Measurements from ENCODE around the gene OSBPL7. TPM values are rescaled to one million over a fixed set of nuclear protein-coding genes. Genes with fewer than 3 reads are reported as not detected.

OSBPL7 gene
- total and polyA plus RNA-seq, 2 experiments from 2014 or later, result 12.1 to 20.5 TPM

GRCh38 chr17:47819475-47819874 lies 2.1 kb downstream of the OSBPL7 start:
- DNase-seq (ENCODE audit: low read depth in 1 of 2, low spot score in 1 of 2), result no peak
- Histone ChIP-seq H3K4me1 (ENCODE audit: low read depth) (peaks cover 8% of the 10 kb centered on the region), H3K4me3 (no peak overlapping the region), H3K27me3 (no peaks in the 10 kb centered on the region), H3K9me3 (ENCODE audit: low read depth) (no peaks in the 10 kb centered on the region), H3K36me3 (peaks cover 5% of the 10 kb centered on the region), H3K27ac (no peak overlapping the region)
- no peak for TF ChIP-seq CTCF (IDR thresholded peaks at IDR 0.05; ENCODE audit: low read depth, low read length)

GRCh38 chr17:47818002-47818695 lies 3.4 kb downstream of the OSBPL7 start:
- H3K9me3 ChIP-seq (ENCODE audit: low read depth), result no peaks in the 10 kb centered on the region
- peaks cover 5% of the 10 kb centered on the region for H3K36me3 ChIP-seq
- DNase-seq (ENCODE audit: low read depth in 1 of 2, low spot score in 1 of 2), result no peak
- peaks cover 8% of the 10 kb centered on the region for H3K4me1 ChIP-seq (ENCODE audit: low read depth)
- H3K4me3 ChIP-seq, result no peak overlapping the region
- no peak overlapping the region for H3K27ac ChIP-seq
- no peak for TF ChIP-seq CTCF (IDR thresholded peaks at IDR 0.05; ENCODE audit: low read depth, low read length)
- H3K27me3 ChIP-seq, result no peaks in the 10 kb centered on the region

GRCh38 chr17:47816947-47817346 lies 4.6 kb downstream of the OSBPL7 start:
- no peak overlapping the region for H3K27ac ChIP-seq
- H3K9me3 ChIP-seq (ENCODE audit: low read depth), result no peaks in the 10 kb centered on the region
- H3K27me3 ChIP-seq, result no peaks in the 10 kb centered on the region
- H3K36me3 ChIP-seq, result peaks cover 5% of the 10 kb centered on the region
- DNase-seq (ENCODE audit: low read depth in 1 of 2, low spot score in 1 of 2), result no peak
- no peak for TF ChIP-seq CTCF (IDR thresholded peaks at IDR 0.05; ENCODE audit: low read depth, low read length)
- no peak overlapping the region for H3K4me3 ChIP-seq
- peaks cover 6% of the 10 kb centered on the region for H3K4me1 ChIP-seq (ENCODE audit: low read depth)

- H3K36me3 ChIP-seq, result peaks cover 5% of the 10 kb centered on the region
- peaks cover 3% of the 10 kb centered on the region for H3K4me1 ChIP-seq (ENCODE audit: low read depth)
- H3K27ac ChIP-seq, result no peak overlapping the region
- no peak for TF ChIP-seq CTCF (IDR thresholded peaks at IDR 0.05; ENCODE audit: low read depth, low read length)
- no peaks in the 10 kb centered on the region for H3K9me3 ChIP-seq (ENCODE audit: low read depth)
- no peak overlapping the region for H3K4me3 ChIP-seq
- no peak for DNase-seq (ENCODE audit: low read depth in 1 of 2, low spot score in 1 of 2)
- H3K27me3 ChIP-seq, result no peaks in the 10 kb centered on the region
Observed at GRCh38 chr17:47816111-47816735, 5.4 kb downstream of the OSBPL7 start.

- no peak for DNase-seq (ENCODE audit: low read depth in 1 of 2, low spot score in 1 of 2)
- no peak overlapping the region for H3K27ac ChIP-seq
- H3K4me3 ChIP-seq, result no peak overlapping the region
- peaks cover 5% of the 10 kb centered on the region for H3K36me3 ChIP-seq
- no peaks in the 10 kb centered on the region for H3K9me3 ChIP-seq (ENCODE audit: low read depth)
- no peaks in the 10 kb centered on the region for H3K27me3 ChIP-seq
- TF ChIP-seq CTCF (IDR thresholded peaks at IDR 0.05; ENCODE audit: low read depth, low read length), result no peak
- no peaks in the 10 kb centered on the region for H3K4me1 ChIP-seq (ENCODE audit: low read depth)
Observed at GRCh38 chr17:47815106-47815918, 6.3 kb downstream of the OSBPL7 start.
